Activated naive CD4-positive, alpha-beta T cell treated with anti-CD3 and anti-CD28 coated beads, Interleukin-2, amount 10 ng/mL, durations not matched to agents 7 days and 5 days (primary cell): ENCODE results near the gene TBC1D5.

Experiments
- CTCF ChIA-PET: fragments of 350-600 bp; sonication (Branson Sonifier 250); formaldehyde crosslinking; loops from one replicate; lab custom pipeline; 2021; ENCODE audit warnings: antibody characterized with exemption; lab: Charles Lee
- DNase-seq: peaks from one replicate; pipeline ENCODE4 v3.0.0-alpha.2; 2020
- H3K27ac Mint-ChIP-seq: one replicate; pipeline ENCODE4 v1.8.0; 2021; ENCODE audit warnings: mild to moderate bottlenecking, moderate library complexity, mixed read lengths
- H3K27me3 Mint-ChIP-seq: one replicate; pipeline ENCODE4 v1.8.0; 2021; ENCODE audit warnings: mild to moderate bottlenecking, mixed read lengths
- H3K36me3 Mint-ChIP-seq: one replicate; pipeline ENCODE4 v1.8.0; 2021; ENCODE audit warnings: mixed read lengths
- H3K4me1 Mint-ChIP-seq: one replicate; pipeline ENCODE4 v1.8.0; 2021; ENCODE audit warnings: mixed read lengths
- H3K4me3 Mint-ChIP-seq: one replicate; pipeline ENCODE4 v1.8.0; 2021; ENCODE audit warnings: mild to moderate bottlenecking, moderate library complexity, mixed read lengths
- H3K9me3 Mint-ChIP-seq: one replicate; pipeline ENCODE4 v1.8.0; 2021; ENCODE audit warnings: mixed read lengths

The TBC1D5 gene

GRCh38 chr3:17329927-17330326, 412.5 kb downstream of the TBC1D5 start:
- Mint-ChIP-seq H3K36me3 (peaks cover 5% of the 10 kb centered on the region), H3K27me3 (no peaks in the 10 kb centered on the region), H3K9me3 (no peaks in the 10 kb centered on the region), H3K27ac (no peak overlapping the region), H3K4me3 (no peak overlapping the region), H3K4me1 (no peaks in the 10 kb centered on the region)
- CTCF ChIA-PET = no interaction called here
- no peak for DNase-seq

- peaks cover 23% of the 10 kb centered on the region for H3K4me1 Mint-ChIP-seq
- H3K9me3 Mint-ChIP-seq = no peaks in the 10 kb centered on the region
- no peaks in the 10 kb centered on the region for H3K27me3 Mint-ChIP-seq
- H3K36me3 Mint-ChIP-seq = peaks cover 4% of the 10 kb centered on the region
- DNase-seq = peak; percentile 24
- peak overlapping the region; percentile 78 for H3K27ac Mint-ChIP-seq
- peak overlapping the region; percentile 38 for H3K4me3 Mint-ChIP-seq
- CTCF ChIA-PET = no interaction called here
Observed at GRCh38 chr3:17322106-17322793, 420.2 kb downstream of the TBC1D5 start.

- Mint-ChIP-seq H3K4me3 (no peak overlapping the region), H3K4me1 (peaks cover 23% of the 10 kb centered on the region), H3K36me3 (peaks cover 4% of the 10 kb centered on the region), H3K27me3 (no peaks in the 10 kb centered on the region), H3K27ac (no peak overlapping the region), H3K9me3 (no peaks in the 10 kb centered on the region)
- no peak for DNase-seq
- CTCF ChIA-PET = no interaction called here
Observed at GRCh38 chr3:17320266-17320665, 422.2 kb downstream of the TBC1D5 start.

- peaks cover 2% of the 10 kb centered on the region for H3K36me3 Mint-ChIP-seq
- H3K4me1 Mint-ChIP-seq = no peaks in the 10 kb centered on the region
- H3K9me3 Mint-ChIP-seq = no peaks in the 10 kb centered on the region
Observed at GRCh38 chr3:17315897-17316296, 426.5 kb downstream of the TBC1D5 start.

GRCh38 chr3:17314171-17314570, 428.3 kb downstream of the TBC1D5 start:
- DNase-seq = no peak
- Mint-ChIP-seq H3K4me1 (peaks cover 3% of the 10 kb centered on the region), H3K36me3 (no peaks in the 10 kb centered on the region), H3K27me3 (no peaks in the 10 kb centered on the region), H3K4me3 (no peak overlapping the region), H3K9me3 (no peaks in the 10 kb centered on the region), H3K27ac (no peak overlapping the region)
- CTCF ChIA-PET = no interaction called here

More at GRCh38 chr3:17315897-17316296, 426.5 kb downstream of the TBC1D5 start:
- no peak overlapping the region for H3K27ac Mint-ChIP-seq
- H3K4me3 Mint-ChIP-seq = no peak overlapping the region
- CTCF ChIA-PET = no interaction called here
- H3K27me3 Mint-ChIP-seq = no peaks in the 10 kb centered on the region
- no peak for DNase-seq

GRCh38 chr3:17313746-17314145, 428.7 kb downstream of the TBC1D5 start:
- Mint-ChIP-seq H3K27me3 (no peaks in the 10 kb centered on the region), H3K36me3 (no peaks in the 10 kb centered on the region), H3K4me3 (no peak overlapping the region), H3K4me1 (peaks cover 3% of the 10 kb centered on the region), H3K9me3 (no peaks in the 10 kb centered on the region), H3K27ac (no peak overlapping the region)
- DNase-seq = no peak
- CTCF ChIA-PET = no interaction called here

- no peak overlapping the region for H3K27ac Mint-ChIP-seq
- H3K9me3 Mint-ChIP-seq = no peaks in the 10 kb centered on the region
- H3K4me3 Mint-ChIP-seq = no peak overlapping the region
- H3K4me1 Mint-ChIP-seq = peaks cover 3% of the 10 kb centered on the region
- CTCF ChIA-PET = no interaction called here
- no peaks in the 10 kb centered on the region for H3K27me3 Mint-ChIP-seq
- no peaks in the 10 kb centered on the region for H3K36me3 Mint-ChIP-seq
- DNase-seq = no peak
Observed at GRCh38 chr3:17310983-17311382, 431.4 kb downstream of the TBC1D5 start.

GRCh38 chr3:17307887-17308286, 434.5 kb downstream of the TBC1D5 start:
- Mint-ChIP-seq H3K4me3 (no peak overlapping the region), H3K9me3 (no peaks in the 10 kb centered on the region), H3K27me3 (no peaks in the 10 kb centered on the region), H3K36me3 (no peaks in the 10 kb centered on the region), H3K27ac (no peak overlapping the region), H3K4me1 (peaks cover 3% of the 10 kb centered on the region)
- no peak for DNase-seq
- CTCF ChIA-PET = no interaction called here

GRCh38 chr3:17307482-17307881, 434.9 kb downstream of the TBC1D5 start:
- no peaks in the 10 kb centered on the region for H3K9me3 Mint-ChIP-seq
- H3K4me3 Mint-ChIP-seq = no peak overlapping the region
- no peak overlapping the region for H3K27ac Mint-ChIP-seq
- no peaks in the 10 kb centered on the region for H3K36me3 Mint-ChIP-seq
- CTCF ChIA-PET = no interaction called here
- peaks cover 3% of the 10 kb centered on the region for H3K4me1 Mint-ChIP-seq
- H3K27me3 Mint-ChIP-seq = no peaks in the 10 kb centered on the region
- no peak for DNase-seq

- H3K36me3 Mint-ChIP-seq = peaks cover 3% of the 10 kb centered on the region
- no peaks in the 10 kb centered on the region for H3K27me3 Mint-ChIP-seq
- DNase-seq = no peak
- H3K4me3 Mint-ChIP-seq = no peak overlapping the region
- CTCF ChIA-PET = no interaction called here
- H3K4me1 Mint-ChIP-seq = peaks cover 10% of the 10 kb centered on the region
- no peaks in the 10 kb centered on the region for H3K9me3 Mint-ChIP-seq
- H3K27ac Mint-ChIP-seq = no peak overlapping the region
Observed at GRCh38 chr3:17304969-17305368, 437.5 kb downstream of the TBC1D5 start.

GRCh38 chr3:17302774-17303173, 439.7 kb downstream of the TBC1D5 start:
- H3K27ac Mint-ChIP-seq = no peak overlapping the region
- H3K4me1 Mint-ChIP-seq = peaks cover 12% of the 10 kb centered on the region
- H3K36me3 Mint-ChIP-seq = peaks cover 8% of the 10 kb centered on the region
- H3K27me3 Mint-ChIP-seq = no peaks in the 10 kb centered on the region
- CTCF ChIA-PET = no interaction called here
- no peak for DNase-seq
- H3K4me3 Mint-ChIP-seq = no peak overlapping the region
- H3K9me3 Mint-ChIP-seq = no peaks in the 10 kb centered on the region

GRCh38 chr3:17302170-17302569, 440.3 kb downstream of the TBC1D5 start:
- Mint-ChIP-seq H3K9me3 (no peaks in the 10 kb centered on the region), H3K27me3 (no peaks in the 10 kb centered on the region), H3K36me3 (peaks cover 8% of the 10 kb centered on the region), H3K27ac (no peak overlapping the region), H3K4me3 (no peak overlapping the region), H3K4me1 (peaks cover 12% of the 10 kb centered on the region)
- CTCF ChIA-PET = no interaction called here
- DNase-seq = no peak

GRCh38 chr3:17301271-17301670, 441.2 kb downstream of the TBC1D5 start:
- Mint-ChIP-seq H3K4me1 (peaks cover 12% of the 10 kb centered on the region), H3K36me3 (peaks cover 8% of the 10 kb centered on the region), H3K4me3 (no peak overlapping the region), H3K27ac (no peak overlapping the region), H3K9me3 (no peaks in the 10 kb centered on the region), H3K27me3 (no peaks in the 10 kb centered on the region)
- CTCF ChIA-PET = no interaction called here
- no peak for DNase-seq

- DNase-seq = no peak
- H3K27ac Mint-ChIP-seq = peak overlapping the region; percentile 31
- peaks cover 12% of the 10 kb centered on the region for H3K4me1 Mint-ChIP-seq
- no peak overlapping the region for H3K4me3 Mint-ChIP-seq
- H3K27me3 Mint-ChIP-seq = no peaks in the 10 kb centered on the region
- no peaks in the 10 kb centered on the region for H3K9me3 Mint-ChIP-seq
- CTCF ChIA-PET = no interaction called here
- peaks cover 8% of the 10 kb centered on the region for H3K36me3 Mint-ChIP-seq
Observed at GRCh38 chr3:17300441-17300840, 442.0 kb downstream of the TBC1D5 start.

GRCh38 chr3:17298038-17298437, 444.4 kb downstream of the TBC1D5 start:
- CTCF ChIA-PET = no interaction called here
- Mint-ChIP-seq H3K27ac (no peak overlapping the region), H3K36me3 (peaks cover 8% of the 10 kb centered on the region), H3K9me3 (no peaks in the 10 kb centered on the region), H3K27me3 (no peaks in the 10 kb centered on the region), H3K4me1 (peaks cover 12% of the 10 kb centered on the region), H3K4me3 (no peak overlapping the region)
- no peak for DNase-seq
